ENCODE data around the gene METTL1. TPM values are rescaled to one million over a fixed set of nuclear protein-coding genes. Genes with fewer than 3 reads are reported as not detected.

Gene METTL1
- total RNA-seq, 4 donors from 2014 or later: 4.2 to 9.8 (median 5.7) TPM

GRCh38 chr12:57780284-57780897 is 8.5 kb upstream of the METTL1 start:
- H3K36me3 ChIP-seq: peaks cover 0 to 39% (median 18%) of the 10 kb centered on the region in 4 donors
- intact Hi-C loops (cut with DNase I): loop anchor here (5.0 kb wide), 1 partner anchor 52 kb away; no protein-coding TSS in a partner anchor
- WGBS: 92% methylated on average over 3 of the region's 4 CpGs
- no peak overlapping the region for H3K4me3 ChIP-seq
- peaks cover 14 to 28% (median 20%) of the 10 kb centered on the region in 4 donors for H3K4me1 ChIP-seq
- TF ChIP-seq EP300 (IDR thresholded peaks at IDR 0.05) (no peak), POLR2A (IDR thresholded peaks at IDR 0.05; ENCODE audit: low read depth) (no peak), POLR2AphosphoS5 (IDR thresholded peaks at IDR 0.05) (no peak)
- TF ChIP-seq, protein P1, sequence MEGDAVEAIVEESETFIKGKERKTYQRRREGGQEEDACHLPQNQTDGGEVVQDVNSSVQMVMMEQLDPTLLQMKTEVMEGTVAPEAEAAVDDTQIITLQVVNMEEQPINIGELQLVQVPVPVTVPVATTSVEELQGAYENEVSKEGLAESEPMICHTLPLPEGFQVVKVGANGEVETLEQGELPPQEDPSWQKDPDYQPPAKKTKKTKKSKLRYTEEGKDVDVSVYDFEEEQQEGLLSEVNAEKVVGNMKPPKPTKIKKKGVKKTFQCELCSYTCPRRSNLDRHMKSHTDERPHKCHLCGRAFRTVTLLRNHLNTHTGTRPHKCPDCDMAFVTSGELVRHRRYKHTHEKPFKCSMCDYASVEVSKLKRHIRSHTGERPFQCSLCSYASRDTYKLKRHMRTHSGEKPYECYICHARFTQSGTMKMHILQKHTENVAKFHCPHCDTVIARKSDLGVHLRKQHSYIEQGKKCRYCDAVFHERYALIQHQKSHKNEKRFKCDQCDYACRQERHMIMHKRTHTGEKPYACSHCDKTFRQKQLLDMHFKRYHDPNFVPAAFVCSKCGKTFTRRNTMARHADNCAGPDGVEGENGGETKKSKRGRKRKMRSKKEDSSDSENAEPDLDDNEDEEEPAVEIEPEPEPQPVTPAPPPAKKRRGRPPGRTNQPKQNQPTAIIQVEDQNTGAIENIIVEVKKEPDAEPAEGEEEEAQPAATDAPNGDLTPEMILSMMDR (IDR thresholded peaks at IDR 0.05): no peak
- DNase-seq (ENCODE audit: extremely low spot score): no peak
- H3K27ac ChIP-seq (replicated peaks in 1 of 4): no peak overlapping the region
- no peaks in the 10 kb centered on the region for H3K27me3 ChIP-seq
- no peaks in the 10 kb centered on the region for H3K9me3 ChIP-seq

GRCh38 chr12:57779736-57780135 is 7.8 kb upstream of the METTL1 start:
- TF ChIP-seq EP300 (IDR thresholded peaks at IDR 0.05): no peak
- TF ChIP-seq POLR2A (IDR thresholded peaks at IDR 0.05; ENCODE audit: low read depth): no peak
- TF ChIP-seq POLR2AphosphoS5 (IDR thresholded peaks at IDR 0.05): no peak
- TF ChIP-seq, protein P1 (IDR thresholded peaks at IDR 0.05): no peak
- H3K27me3 ChIP-seq: no peaks in the 10 kb centered on the region
- no peak for DNase-seq (ENCODE audit: extremely low spot score)
- H3K4me1 ChIP-seq: peaks cover 14 to 25% (median 20%) of the 10 kb centered on the region in 4 donors
- H3K36me3 ChIP-seq: peaks cover 0 to 37% (median 14%) of the 10 kb centered on the region in 4 donors
- intact Hi-C loops (cut with DNase I): loop anchor here (5.0 kb wide), 1 partner anchor 53 kb away; no protein-coding TSS in a partner anchor
- no peak overlapping the region for H3K4me3 ChIP-seq
- 20% methylated on average over 1 of the region's 1 CpG for WGBS
- H3K27ac ChIP-seq (replicated peaks in 1 of 4): no peak overlapping the region
- no peaks in the 10 kb centered on the region for H3K9me3 ChIP-seq

GRCh38 chr12:57777911-57778310 is 6.0 kb upstream of the METTL1 start:
- WGBS: 86% methylated on average over 7 of the region's 7 CpGs
- intact Hi-C loops (cut with DNase I): no loop called here
- no peaks in the 10 kb centered on the region for H3K9me3 ChIP-seq

DNA sequence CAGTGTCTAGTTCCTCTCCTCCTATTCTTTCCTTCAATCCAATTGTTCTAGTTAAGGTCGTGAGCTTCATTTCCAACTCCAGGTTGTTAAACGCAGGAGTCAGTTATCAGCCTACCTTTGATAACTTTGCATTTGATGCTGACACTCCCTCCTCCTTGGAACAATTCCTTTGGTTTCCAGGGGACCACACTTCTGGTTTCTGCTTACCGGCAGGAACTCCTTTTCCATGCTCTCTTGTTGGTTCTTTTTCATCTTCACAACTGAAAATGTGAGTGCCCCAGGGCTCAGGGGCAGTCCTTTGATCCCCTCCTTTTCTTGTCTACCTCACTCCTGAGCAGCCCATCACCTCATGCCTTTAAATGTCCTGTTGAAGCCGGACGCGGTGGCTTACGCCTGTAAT is 5.5 kb upstream of the METTL1 start:
- no peak for TF ChIP-seq POLR2AphosphoS5 (IDR thresholded peaks at IDR 0.05)
- TF ChIP-seq EP300 (IDR thresholded peaks at IDR 0.05): no peak
- TF ChIP-seq, protein P1 (IDR thresholded peaks at IDR 0.05): no peak
- no peak for TF ChIP-seq POLR2A (IDR thresholded peaks at IDR 0.05; ENCODE audit: low read depth)
- 88% methylated on average over 7 of the region's 7 CpGs for WGBS
- peaks cover 10 to 22% (median 17%) of the 10 kb centered on the region in 4 donors for H3K4me1 ChIP-seq
- DNase-seq (ENCODE audit: extremely low spot score): no peak
- no peak overlapping the region for H3K4me3 ChIP-seq
- H3K36me3 ChIP-seq: peaks cover 0 to 34% (median 9%) of the 10 kb centered on the region in 4 donors
- intact Hi-C loops (cut with DNase I): no loop called here
- H3K27ac ChIP-seq (replicated peaks in 1 of 4): no peak overlapping the region
- H3K27me3 ChIP-seq: no peaks in the 10 kb centered on the region
- H3K9me3 ChIP-seq: no peaks in the 10 kb centered on the region

More at GRCh38 chr12:57777911-57778310, 6.0 kb upstream of the METTL1 start:
- H3K4me1 ChIP-seq: peaks cover 11 to 20% (median 16%) of the 10 kb centered on the region in 4 donors
- no peak overlapping the region for H3K4me3 ChIP-seq
- H3K27me3 ChIP-seq: no peaks in the 10 kb centered on the region
- H3K36me3 ChIP-seq: peaks cover 0 to 34% (median 9%) of the 10 kb centered on the region in 4 donors
- TF ChIP-seq POLR2A (IDR thresholded peaks at IDR 0.05; ENCODE audit: low read depth) (no peak), POLR2AphosphoS5 (IDR thresholded peaks at IDR 0.05) (no peak), EP300 (IDR thresholded peaks at IDR 0.05) (no peak)
- TF ChIP-seq, protein P1 (IDR thresholded peaks at IDR 0.05): no peak
- DNase-seq (ENCODE audit: extremely low spot score): no peak
- H3K27ac ChIP-seq (replicated peaks in 1 of 4): no peak overlapping the region

Measured in esophagus muscularis mucosa (tissue), 4 donors.